Neural progenitor cell (in vitro differentiated cells): ENCODE results near the gene RALGAPB. TPM values are rescaled to one million over a fixed set of nuclear protein-coding genes. Genes with fewer than 3 reads are reported as not detected.

ENCODE experiments used
- DNase-seq: peaks from one replicate; pipeline ENCODE4 v3.0.0-alpha.2; 2016; ENCODE audit warnings: low spot score
- H2AFZ ChIP-seq: fragments of 200-600 bp; sonication (generic); replicated peaks from 2 replicates; pipeline ENCODE4 v1.6.1; 2016; ENCODE audit warnings: antibody characterized with exemption
- H3F3A ChIP-seq: fragments of 200-600 bp; sonication (generic); 2 replicates; pipeline ENCODE4 v1.6.1; 2016; ENCODE audit warnings: antibody characterized with exemption, low read depth
- H3K27ac ChIP-seq: fragments of 200-600 bp; sonication (generic); 2 replicates; pipeline ENCODE4 v1.5.1; 2016; ENCODE audit warnings: mild to moderate bottlenecking
- H3K27me3 ChIP-seq: fragments of 200-600 bp; sonication (generic); 2 replicates; pipeline ENCODE4 v1.6.1; 2016; ENCODE audit warnings: mild to moderate bottlenecking, moderate library complexity
- H3K36me3 ChIP-seq: fragments of 200-600 bp; sonication (generic); 2 replicates; pipeline ENCODE4 v1.5.1; 2016
- H3K4me1 ChIP-seq: fragments of 200-600 bp; sonication (generic); 2 replicates; pipeline ENCODE4 v1.6.1; 2016; ENCODE audit warnings: mixed run types
- H3K4me2 ChIP-seq: fragments of 200-600 bp; sonication (generic); 2 replicates; pipeline ENCODE4 v1.6.1; 2016
- H3K4me3 ChIP-seq: fragments of 200-600 bp; sonication (generic); 2 replicates; pipeline ENCODE4 v1.5.1; 2016
- H3K79me2 ChIP-seq: fragments of 200-600 bp; sonication (generic); 2 replicates; pipeline ENCODE4 v1.6.1; 2016; ENCODE audit warnings: low read depth
- H3K9ac ChIP-seq: fragments of 200-600 bp; sonication (generic); 2 replicates; pipeline ENCODE4 v1.6.1; 2016
- H3K9me3 ChIP-seq: fragments of 200-600 bp; sonication (generic); 2 replicates; pipeline ENCODE4 v1.5.1; 2016; ENCODE audit warnings: low read depth
- H4K20me1 ChIP-seq: fragments of 200-600 bp; sonication (generic); 2 replicates; pipeline ENCODE4 v1.6.1; 2016; ENCODE audit warnings: low read depth
- H3K27ac Mint-ChIP-seq: 3 replicates; pipeline ENCODE4 v1.8.0; 2021; ENCODE audit warnings: mixed read lengths
- H3K27me3 Mint-ChIP-seq: 2 replicates; pipeline ENCODE4 v1.8.0; 2022; ENCODE audit warnings: low read depth, mild to moderate bottlenecking, inconsistent platforms, moderate library complexity, mixed read lengths; ENCODE audit not compliant: insufficient read depth
- H3K36me3 Mint-ChIP-seq: 3 replicates; pipeline ENCODE4 v1.8.0; 2021; ENCODE audit warnings: mixed read lengths
- H3K4me1 Mint-ChIP-seq: 3 replicates; pipeline ENCODE4 v1.8.0; 2021; ENCODE audit warnings: mixed read lengths
- H3K4me3 Mint-ChIP-seq: 3 replicates; pipeline ENCODE4 v1.8.0; 2021; ENCODE audit warnings: mild to moderate bottlenecking, moderate library complexity, mixed read lengths
- H3K9me3 Mint-ChIP-seq: 3 replicates; pipeline ENCODE4 v1.8.0; 2020; ENCODE audit warnings: mixed read lengths
- CTCF ChIP-seq: fragments of 200-600 bp; sonication (generic); IDR thresholded peaks from 2 replicates; pipeline ENCODE4 v1.5.1; 2017; ENCODE audit warnings: antibody characterized with exemption, mild to moderate bottlenecking
- EZH2 ChIP-seq: fragments of 200-600 bp; sonication (generic); IDR thresholded peaks from 2 replicates; pipeline ENCODE4 v1.6.1; 2017; ENCODE audit warnings: antibody characterized with exemption, mild to moderate bottlenecking, moderate library complexity
- EZH2phosphoT487 ChIP-seq: fragments of 200-600 bp; sonication (generic); IDR thresholded peaks from 2 replicates; pipeline ENCODE4 v1.6.1; 2017; ENCODE audit warnings: antibody characterized with exemption
- total RNA-seq: library from RNA; depleted of rRNA; stranded (reverse); fragments of >200 nt; gene quantifications from 2 replicates; pipeline ENCODE4 v1.2.3, GENCODE V29; 2015; ENCODE audit warnings: low replicate concordance

The RALGAPB gene
- total RNA-seq, 1 donor from 2014 or later, result 39.1 TPM

- Mint-ChIP-seq H3K27ac (peak overlapping the region; percentile 61), H3K27me3 (no peaks in the 10 kb centered on the region), H3K4me1 (peaks cover 2% of the 10 kb centered on the region), H3K4me3 (no peak overlapping the region), H3K9me3 (no peaks in the 10 kb centered on the region), H3K36me3 (no peaks in the 10 kb centered on the region)
- DNase-seq, result no peak
- no peaks in the 10 kb centered on the region for H3K36me3 ChIP-seq
- no peak overlapping the region for H3K4me2 ChIP-seq
- peaks cover 3% of the 10 kb centered on the region for H3K4me1 ChIP-seq
- H3K4me3 ChIP-seq, result no peak overlapping the region
- no peaks in the 10 kb centered on the region for H3F3A ChIP-seq
- no peaks in the 10 kb centered on the region for H3K27me3 ChIP-seq
- no peaks in the 10 kb centered on the region for H3K9me3 ChIP-seq
- H3K9ac ChIP-seq, result no peak overlapping the region
- no peak for TF ChIP-seq EZH2phosphoT487
- no peak overlapping the region for H2AFZ ChIP-seq
- no peaks in the 10 kb centered on the region for H3K79me2 ChIP-seq
- H3K27ac ChIP-seq, result no peak overlapping the region
- no peaks in the 10 kb centered on the region for H4K20me1 ChIP-seq
These were observed 113.5 kb downstream of the RALGAPB start for GRCh38 chr20:38586181-38586525.

GRCh38 chr20:38588303-38588702 is 115.7 kb downstream of the RALGAPB start:
- H3K79me2 ChIP-seq, result no peaks in the 10 kb centered on the region
- H2AFZ ChIP-seq, result no peak overlapping the region
- H4K20me1 ChIP-seq, result no peaks in the 10 kb centered on the region
- Mint-ChIP-seq H3K4me1 (no peaks in the 10 kb centered on the region), H3K36me3 (no peaks in the 10 kb centered on the region), H3K9me3 (no peaks in the 10 kb centered on the region), H3K27ac (no peak overlapping the region), H3K4me3 (no peak overlapping the region), H3K27me3 (peaks cover 4% of the 10 kb centered on the region)
- DNase-seq, result no peak
- H3K36me3 ChIP-seq, result no peaks in the 10 kb centered on the region
- H3K9me3 ChIP-seq, result no peaks in the 10 kb centered on the region
- H3K27me3 ChIP-seq, result no peaks in the 10 kb centered on the region
- H3F3A ChIP-seq, result no peaks in the 10 kb centered on the region
- no peak overlapping the region for H3K4me2 ChIP-seq
- no peak overlapping the region for H3K9ac ChIP-seq
- no peak for TF ChIP-seq EZH2phosphoT487
- no peak for TF ChIP-seq CTCF
- no peak for TF ChIP-seq EZH2
- H3K27ac ChIP-seq, result no peak overlapping the region
- H3K4me1 ChIP-seq, result no peaks in the 10 kb centered on the region
- no peak overlapping the region for H3K4me3 ChIP-seq

GRCh38 chr20:38589351-38589750 is 116.7 kb downstream of the RALGAPB start:
- Mint-ChIP-seq H3K4me3 (no peak overlapping the region), H3K36me3 (no peaks in the 10 kb centered on the region)
- no peaks in the 10 kb centered on the region for H3K4me1 ChIP-seq

More at GRCh38 chr20:38589351-38589750, 116.7 kb downstream of the RALGAPB start:
- Histone ChIP-seq H3K9me3 (no peaks in the 10 kb centered on the region), H3K9ac (no peak overlapping the region), H3K27ac (no peak overlapping the region), H3K27me3 (no peaks in the 10 kb centered on the region), H3F3A (no peaks in the 10 kb centered on the region), H2AFZ (no peak overlapping the region), H3K36me3 (no peaks in the 10 kb centered on the region), H4K20me1 (no peaks in the 10 kb centered on the region), H3K4me3 (no peak overlapping the region), H3K4me2 (no peak overlapping the region), H3K79me2 (no peaks in the 10 kb centered on the region)
- no peak for DNase-seq
- Mint-ChIP-seq H3K27ac (no peak overlapping the region), H3K9me3 (no peaks in the 10 kb centered on the region), H3K27me3 (peaks cover 4% of the 10 kb centered on the region), H3K4me1 (no peaks in the 10 kb centered on the region)
- TF ChIP-seq CTCF (no peak), EZH2phosphoT487 (no peak), EZH2 (no peak)
